ENCODE data around the gene DOHH. TPM values are rescaled to one million over a fixed set of nuclear protein-coding genes. Genes with fewer than 3 reads are reported as not detected.

DOHH gene
- total RNA-seq, 1 donor from 2014 or later = 12.2 TPM

- H3K4me3 ChIP-seq = no peak overlapping the region
- H3K27ac ChIP-seq = no peak overlapping the region
- no peaks in the 10 kb centered on the region for H3K36me3 ChIP-seq
- TF ChIP-seq CTCF (IDR thresholded peaks at IDR 0.05) = no peak
- intact Hi-C loops (cut with DNase I) = loop anchor here (5.0 kb wide), 1 partner anchor 156 kb away; no protein-coding TSS in a partner anchor
- no peaks in the 10 kb centered on the region for H3K9me3 ChIP-seq
- no peak for ATAC-seq
- DNase-seq = no peak
- H3K27me3 ChIP-seq = peaks cover 31% of the 10 kb centered on the region
- H3K4me1 ChIP-seq = no peaks in the 10 kb centered on the region
Observed at GRCh38 chr19:3477951-3478350, 22.5 kb downstream of the DOHH start.

- TF ChIP-seq CTCF (IDR thresholded peaks at IDR 0.05) = no peak
- no peak overlapping the region for H3K4me3 ChIP-seq
- no peaks in the 10 kb centered on the region for H3K9me3 ChIP-seq
- H3K36me3 ChIP-seq = no peaks in the 10 kb centered on the region
- no peak for ATAC-seq
- no peak overlapping the region for H3K27ac ChIP-seq
- peaks cover 27% of the 10 kb centered on the region for H3K27me3 ChIP-seq
- no peak for DNase-seq
- H3K4me1 ChIP-seq = no peaks in the 10 kb centered on the region
- intact Hi-C loops (cut with DNase I) = loop anchor here (5.0 kb wide), 1 partner anchor 155 kb away; no protein-coding TSS in a partner anchor
Observed at GRCh38 chr19:3477506-3477905, 23.0 kb downstream of the DOHH start.

GRCh38 chr19:3476830-3477229 lies 23.6 kb downstream of the DOHH start:
- intact Hi-C loops (cut with DNase I) = loop anchor here (5.0 kb wide), 1 partner anchor 155 kb away; no protein-coding TSS in a partner anchor
- Histone ChIP-seq H3K27ac (no peak overlapping the region), H3K4me3 (no peak overlapping the region), H3K9me3 (no peaks in the 10 kb centered on the region), H3K36me3 (no peaks in the 10 kb centered on the region), H3K4me1 (no peaks in the 10 kb centered on the region), H3K27me3 (peaks cover 20% of the 10 kb centered on the region)
- TF ChIP-seq CTCF (IDR thresholded peaks at IDR 0.05) = no peak
- ATAC-seq (no peak), DNase-seq (no peak)

GRCh38 chr19:3475449-3475848 lies 25.0 kb downstream of the DOHH start:
- ATAC-seq (no peak), DNase-seq (no peak)
- TF ChIP-seq CTCF (IDR thresholded peaks at IDR 0.05) = no peak

GRCh38 chr19:3474614-3475013 lies 25.9 kb downstream of the DOHH start:
- intact Hi-C loops (cut with DNase I) = loop anchor here (5.0 kb wide), 1 partner anchor 152 kb away; no protein-coding TSS in a partner anchor
- Histone ChIP-seq H3K27me3 (no peaks in the 10 kb centered on the region), H3K36me3 (no peaks in the 10 kb centered on the region), H3K4me1 (no peaks in the 10 kb centered on the region), H3K4me3 (no peak overlapping the region), H3K27ac (no peak overlapping the region), H3K9me3 (no peaks in the 10 kb centered on the region)
- TF ChIP-seq CTCF (IDR thresholded peaks at IDR 0.05) = no peak
- ATAC-seq (no peak), DNase-seq (no peak)

More at GRCh38 chr19:3475449-3475848, 25.0 kb downstream of the DOHH start:
- intact Hi-C loops (cut with DNase I) = loop anchor here (5.0 kb wide), 1 partner anchor 153 kb away; no protein-coding TSS in a partner anchor
- H3K4me3 ChIP-seq = no peak overlapping the region
- H3K27ac ChIP-seq = no peak overlapping the region
- H3K27me3 ChIP-seq = peaks cover 6% of the 10 kb centered on the region
- no peaks in the 10 kb centered on the region for H3K36me3 ChIP-seq
- H3K9me3 ChIP-seq = no peaks in the 10 kb centered on the region
- H3K4me1 ChIP-seq = no peaks in the 10 kb centered on the region

GRCh38 chr19:3474010-3474409 lies 26.5 kb downstream of the DOHH start:
- H3K36me3 ChIP-seq = no peaks in the 10 kb centered on the region
- intact Hi-C loops (cut with DNase I) = no loop called here
- H3K4me3 ChIP-seq = no peak overlapping the region
- no peak for TF ChIP-seq CTCF (IDR thresholded peaks at IDR 0.05)
- no peak overlapping the region for H3K27ac ChIP-seq
- no peaks in the 10 kb centered on the region for H3K9me3 ChIP-seq
- no peak for ATAC-seq
- no peaks in the 10 kb centered on the region for H3K27me3 ChIP-seq
- no peak for DNase-seq
- no peaks in the 10 kb centered on the region for H3K4me1 ChIP-seq

All from upper lobe of right lung (tissue), 1 donor.